Right lobe of liver (tissue), 4 donors: ENCODE results near the gene RAP1GAP2.

Experiments used
- CTCF ChIP-seq, 4 donors: fragments of 200-600 bp in 3 of 4; fragments of 450-650 bp in 1 of 4; IDR thresholded peaks; one replicate each; pipeline versions ENCODE4 v1.5.1 to v1.8.0; 2016 to 2022; ENCODE audit warnings: antibody characterized with exemption in 4 of 4, mild to moderate bottlenecking in 2 of 4
- POLR2A ChIP-seq: fragments of 450-650 bp; IDR thresholded peaks from one replicate; pipeline ENCODE4 v1.6.1; 2017; ENCODE audit warnings: antibody characterized with exemption, mild to moderate bottlenecking
- donor health status: DM: no; HTN: no; CAD: no.
- donor health status: DM: no; HTN: no; CAD: no.
- donor health status: DM: no; HTN: yes; CAD: no.

- TF ChIP-seq CTCF (IDR thresholded peaks at IDR 0.05): no peak
- no peak for TF ChIP-seq POLR2A
These were observed 178.1 kb downstream of the RAP1GAP2 start for GRCh38 chr17:2974347-2974746.
